SJSA1 (cell line): ENCODE data around the gene VHLL. TPM values are rescaled to one million over a fixed set of nuclear protein-coding genes. Genes with fewer than 3 reads are reported as not detected.
"Not testable (repeated sequence)": the region's sequence is repeated elsewhere in the genome, so short reads cannot be mapped to it uniquely, and the experiment has no call there.

Experiments used
- DNase-seq, 2 experiments: peaks; one replicate each; pipeline ENCODE4 v3.0.0-alpha.2; 2015 to 2020; ENCODE audit warnings: low spot score in 2 of 2, low read depth in 1 of 2
- H3K27ac ChIP-seq: fragments of 250-450 bp; sonication (Bioruptor Pico); 2 replicates; pipeline ENCODE4 v1.5.1; 2020; ENCODE audit warnings: mild to moderate bottlenecking, moderate library complexity
- H3K27me3 ChIP-seq: fragments of 250-450 bp; sonication (Bioruptor Pico); replicated peaks from 2 replicates; pipeline ENCODE4 v1.5.1; 2020; ENCODE audit warnings: mild to moderate bottlenecking, moderate library complexity
- H3K36me3 ChIP-seq: fragments of 250-450 bp; sonication (Bioruptor Pico); 2 replicates; pipeline ENCODE4 v1.5.1; 2020; ENCODE audit warnings: mild to moderate bottlenecking
- H3K4me1 ChIP-seq: fragments of 250-450 bp; sonication (Bioruptor Pico); replicated peaks from 2 replicates; pipeline ENCODE4 v1.6.1; 2021; ENCODE audit warnings: mild to moderate bottlenecking
- H3K4me3 ChIP-seq: fragments of 250-450 bp; sonication (Bioruptor Pico); 2 replicates; pipeline ENCODE4 v1.5.1; 2020; ENCODE audit warnings: mild to moderate bottlenecking
- H3K9me3 ChIP-seq: fragments of 250-450 bp; sonication (Bioruptor Pico); replicated peaks from 2 replicates; pipeline ENCODE4 v1.5.1; 2020; ENCODE audit warnings: mild to moderate bottlenecking
- total RNA-seq: library from RNA; depleted of rRNA; stranded (reverse); fragments of >200 nt; shearing (Covaris generic); gene quantifications from 2 replicates; pipeline ENCODE4 v1.2.3, GENCODE V29; 2014; rRNA removed

The VHLL gene
- total RNA-seq, result not detected in 2 replicates

GRCh38 chr1:156298852-156299357, at the start of gene VHLL:
Gene VHLL (minus strand): TSS chr1:156299307. CDS start chr1:156299189, 118 bp downstream.
- Histone ChIP-seq H3K9me3 (no peaks in the 10 kb centered on the region), H3K4me1 (peaks cover 10% of the 10 kb centered on the region), H3K27ac (no peak within 1 kb of the TSS), H3K27me3 (no peaks in the 10 kb centered on the region), H3K4me3 (no peak within 1 kb of the TSS), H3K36me3 (peaks cover 7% of the 10 kb centered on the region; the same call in 1 of the 2 replicates)
- DNase-seq, result no peak

DNA sequence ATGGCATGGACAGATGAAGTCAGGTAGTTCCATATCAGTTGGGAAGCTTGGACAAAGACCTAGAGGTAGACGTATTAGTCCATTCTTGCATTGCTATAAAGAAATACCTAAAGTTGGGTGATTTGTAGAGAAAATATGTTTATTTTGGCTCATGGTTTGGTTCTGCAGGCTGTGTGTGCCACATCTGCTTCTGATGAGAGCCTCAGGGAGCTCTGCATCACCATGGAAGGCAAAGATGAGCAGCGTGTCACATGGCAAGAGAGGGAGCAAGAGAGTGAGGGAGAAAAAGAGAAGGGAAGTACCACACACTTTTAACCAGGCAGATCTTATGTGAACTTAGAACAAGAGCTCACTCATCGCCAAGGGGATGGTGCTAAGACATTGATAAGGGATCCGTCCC, 48.2 kb upstream of the VHLL start:
- H3K27me3 ChIP-seq, result peaks cover 41% of the 10 kb centered on the region

GRCh38 chr1:156346636-156347035, 47.5 kb upstream of the VHLL start:
- Histone ChIP-seq H3K4me1 (no peaks in the 10 kb centered on the region), H3K9me3 (no peaks in the 10 kb centered on the region), H3K27ac (no peak overlapping the region), H3K27me3 (peaks cover 41% of the 10 kb centered on the region), H3K4me3 (no peak overlapping the region), H3K36me3 (no peaks in the 10 kb centered on the region)
- DNase-seq, result no peak

More for the DNA sequence above, 48.2 kb upstream of the VHLL start:
- H3K4me1 ChIP-seq, result no peaks in the 10 kb centered on the region
- no peaks in the 10 kb centered on the region for H3K9me3 ChIP-seq
- no peak for DNase-seq
- H3K36me3 ChIP-seq, result no peaks in the 10 kb centered on the region
- no peak overlapping the region for H3K4me3 ChIP-seq
- H3K27ac ChIP-seq, result no peak overlapping the region

DNA sequence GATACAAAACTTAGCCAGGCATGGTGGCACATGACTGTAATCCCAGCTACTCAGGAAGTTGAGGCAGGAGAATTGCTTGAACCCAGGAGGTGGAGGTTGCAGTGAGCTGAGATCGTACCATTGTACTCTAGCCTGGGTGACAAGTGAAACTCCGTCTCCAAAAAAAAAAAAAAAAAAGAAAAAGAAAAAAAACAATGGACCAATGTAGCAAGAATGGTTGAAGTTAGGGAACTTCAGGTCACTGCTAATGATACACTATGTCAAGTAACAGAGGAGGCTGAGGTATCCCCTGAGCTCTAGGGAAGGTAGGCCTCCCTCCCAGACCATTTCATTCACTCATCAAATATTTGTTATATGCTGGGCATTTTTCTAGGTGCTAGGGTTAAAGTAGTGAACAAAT, 46.9 kb upstream of the VHLL start:
- H3K4me3 ChIP-seq, result not testable (repeated sequence)

DNA sequence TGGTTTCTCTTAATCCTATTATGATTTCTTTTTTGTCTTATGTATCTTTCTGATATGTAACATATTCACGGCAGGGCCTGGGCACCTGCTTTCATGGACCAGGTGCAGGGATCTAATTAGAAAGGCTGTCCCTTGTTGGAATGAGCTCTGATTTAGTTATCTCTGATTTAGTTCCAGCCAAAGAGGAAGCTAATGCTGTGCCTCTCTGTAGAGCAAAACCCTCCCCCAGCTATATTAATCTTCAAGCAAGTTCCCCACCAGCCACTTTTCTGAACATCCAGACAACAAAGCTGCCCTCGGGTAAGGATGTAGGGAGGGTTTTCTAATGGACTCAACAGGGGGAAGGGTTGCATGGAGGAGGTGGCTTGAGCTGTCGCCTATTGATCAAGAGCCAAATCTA, 45.3 kb upstream of the VHLL start:
- no peak overlapping the region for H3K4me3 ChIP-seq
- H3K27me3 ChIP-seq, result peaks cover 22% of the 10 kb centered on the region
- no peaks in the 10 kb centered on the region for H3K36me3 ChIP-seq
- H3K27ac ChIP-seq, result no peak overlapping the region
- H3K9me3 ChIP-seq, result no peaks in the 10 kb centered on the region
- no peak for DNase-seq
- no peaks in the 10 kb centered on the region for H3K4me1 ChIP-seq

More for the DNA sequence above, 46.9 kb upstream of the VHLL start:
- H3K27ac ChIP-seq, H3K9me3 ChIP-seq, DNase-seq, H3K4me1 ChIP-seq, H3K36me3 ChIP-seq: not testable (repeated sequence)
- peaks cover 36% of the 10 kb centered on the region for H3K27me3 ChIP-seq

GRCh38 chr1:156342166-156342955, 43.3 kb upstream of the VHLL start:
- DNase-seq, result no peak
- peaks cover 14% of the 10 kb centered on the region; the same call in 1 of the 2 replicates for H3K27me3 ChIP-seq
- H3K4me3 ChIP-seq, result no peak overlapping the region
- no peaks in the 10 kb centered on the region for H3K9me3 ChIP-seq
- no peaks in the 10 kb centered on the region for H3K36me3 ChIP-seq
- H3K4me1 ChIP-seq, result no peaks in the 10 kb centered on the region
- no peak overlapping the region for H3K27ac ChIP-seq

DNA sequence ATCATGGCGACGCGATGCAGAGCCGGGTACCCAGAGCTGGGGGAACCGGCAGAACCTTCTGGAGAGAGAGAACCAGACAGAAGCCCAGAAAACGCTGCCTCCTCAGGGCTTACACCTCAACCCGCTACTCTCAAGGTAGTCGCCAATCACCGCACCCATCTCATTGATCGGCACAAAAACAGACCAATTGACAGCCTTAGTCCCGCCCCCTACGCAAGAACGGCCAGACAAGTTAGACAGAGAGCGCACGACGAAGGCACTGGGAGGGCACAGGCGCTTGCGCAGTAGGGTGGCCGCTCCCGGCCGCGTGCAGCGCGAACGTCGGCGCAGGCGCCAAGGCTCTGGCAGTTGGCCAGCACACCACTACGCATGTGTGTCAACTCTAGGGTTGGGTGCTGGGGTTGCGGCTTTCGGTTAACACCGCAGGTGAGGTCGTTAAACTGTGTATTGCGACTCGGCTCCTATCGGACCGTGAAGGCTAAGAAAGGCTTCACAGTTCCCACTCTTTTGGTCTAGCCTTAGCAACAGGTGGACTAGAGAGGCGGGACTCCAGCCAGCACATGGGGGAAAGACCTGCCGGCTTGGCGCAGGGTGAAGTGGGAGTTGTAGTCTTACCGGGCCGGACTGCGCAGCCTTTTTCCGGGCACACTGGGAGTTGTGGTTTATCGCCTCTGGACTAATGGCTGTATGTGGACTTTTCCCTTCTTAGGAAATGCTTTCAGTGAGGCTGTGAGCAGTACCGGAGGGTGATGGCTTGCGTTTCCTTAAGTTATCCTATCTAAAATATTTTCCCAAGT, 39.3 kb upstream of the VHLL start, which contains the start of the genes CCT3 and TSACC:
CCT3 (minus strand) TSS at position 113 of the 797 bp plus-strand sequence; CDS start at position 5, 108 bp downstream.
TSACC (plus strand) TSS at position 347 of the 797 bp plus-strand sequence. CDS start 1,232 bp downstream, outside the sequence.
- no peaks in the 10 kb centered on the region for H3K9me3 ChIP-seq
- H3K27me3 ChIP-seq, result no peaks in the 10 kb centered on the region
- DNase-seq, result peak; percentile 99 to 100
- no peak within 1 kb of the TSS for H3K27ac ChIP-seq
- peaks cover 10% of the 10 kb centered on the region for H3K4me1 ChIP-seq
- peaks cover 39% of the 10 kb centered on the region for H3K36me3 ChIP-seq
- peak within 1 kb of the TSS; percentile 57 for H3K4me3 ChIP-seq

DNA sequence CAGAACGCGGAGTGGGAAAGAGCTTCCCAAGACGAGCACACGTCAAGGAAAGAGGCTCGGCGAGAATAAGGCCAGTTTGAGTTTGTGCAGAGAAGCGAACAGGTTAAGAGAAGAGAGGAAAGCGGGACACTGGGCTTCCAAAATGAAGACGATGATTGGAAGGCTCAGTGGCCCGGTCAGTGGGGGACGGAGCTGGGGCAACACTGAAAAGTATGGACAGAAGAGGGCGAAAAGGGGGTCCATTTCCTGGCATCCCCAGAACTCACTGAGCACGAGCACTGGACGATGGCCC, 38.7 kb upstream of the VHLL start:
- H3K27me3 ChIP-seq, result no peaks in the 10 kb centered on the region

GRCh38 chr1:156337052-156337887, 38.2 kb upstream of the VHLL start:
- H3K36me3 ChIP-seq, result peaks cover 50% of the 10 kb centered on the region
- H3K27me3 ChIP-seq, result no peaks in the 10 kb centered on the region
- H3K4me3 ChIP-seq, result peak overlapping the region; percentile 57
- no peak overlapping the region for H3K27ac ChIP-seq
- DNase-seq, result no peak
- peaks cover 10% of the 10 kb centered on the region for H3K4me1 ChIP-seq
- H3K9me3 ChIP-seq, result no peaks in the 10 kb centered on the region

More for the DNA sequence above, 38.7 kb upstream of the VHLL start:
- no peaks in the 10 kb centered on the region for H3K9me3 ChIP-seq
- H3K4me3 ChIP-seq, result peak overlapping the region; percentile 57
- no peak for DNase-seq
- peaks cover 45% of the 10 kb centered on the region for H3K36me3 ChIP-seq
- no peak overlapping the region for H3K27ac ChIP-seq
- peaks cover 10% of the 10 kb centered on the region for H3K4me1 ChIP-seq

DNA sequence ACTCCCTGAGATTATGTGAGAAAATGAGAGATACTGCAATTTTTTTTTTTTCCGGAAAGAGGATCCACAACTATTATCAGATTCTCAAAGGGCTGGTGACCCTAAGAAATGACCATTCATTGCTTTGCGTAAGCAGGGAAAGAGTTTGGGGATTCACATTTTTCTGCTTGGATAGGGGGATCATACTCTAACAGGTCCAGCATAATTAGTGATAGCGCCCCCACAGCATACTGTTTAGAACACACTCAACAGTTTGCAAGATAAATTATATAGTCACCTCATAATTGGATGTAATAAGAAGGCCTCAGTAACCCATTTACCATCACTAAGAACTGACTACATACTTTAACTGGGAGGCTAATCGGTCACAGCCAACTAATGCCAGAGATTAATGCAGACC, 37.1 kb upstream of the VHLL start:
- no peak overlapping the region for H3K27ac ChIP-seq
- peaks cover 10% of the 10 kb centered on the region for H3K4me1 ChIP-seq
- no peaks in the 10 kb centered on the region for H3K9me3 ChIP-seq
- no peak overlapping the region for H3K4me3 ChIP-seq
- no peaks in the 10 kb centered on the region for H3K27me3 ChIP-seq
- DNase-seq, result no peak
- H3K36me3 ChIP-seq, result peaks cover 61% of the 10 kb centered on the region

GRCh38 chr1:156323179-156323578, 24.1 kb upstream of the VHLL start:
- H3K27me3 ChIP-seq, H3K4me1 ChIP-seq, H3K9me3 ChIP-seq, H3K27ac ChIP-seq, H3K4me3 ChIP-seq, DNase-seq: not testable (repeated sequence)
- H3K36me3 ChIP-seq, result peaks cover 87% of the 10 kb centered on the region

GRCh38 chr1:156320560-156320959, 21.5 kb upstream of the VHLL start:
- Histone ChIP-seq H3K4me1 (no peaks in the 10 kb centered on the region), H3K4me3 (no peak overlapping the region), H3K27ac (no peak overlapping the region), H3K9me3 (no peaks in the 10 kb centered on the region), H3K36me3 (peaks cover 97% of the 10 kb centered on the region), H3K27me3 (no peaks in the 10 kb centered on the region)
- DNase-seq, result no peak

- Histone ChIP-seq H3K4me3 (no peak overlapping the region), H3K36me3 (peaks cover 97% of the 10 kb centered on the region), H3K27me3 (no peaks in the 10 kb centered on the region), H3K27ac (no peak overlapping the region), H3K4me1 (no peaks in the 10 kb centered on the region), H3K9me3 (no peaks in the 10 kb centered on the region)
- peak in 1 of 2 experiments; percentile 44 for DNase-seq
Observed at GRCh38 chr1:156319664-156320063, 20.6 kb upstream of the VHLL start.
